Fibroblast of mammary gland (primary cell): ENCODE data around the gene CPED1.
"Not testable (repeated sequence)": the region's sequence is repeated elsewhere in the genome, so short reads cannot be mapped to it uniquely, and the experiment has no call there.

Experiments
- DNase-seq: peaks from one replicate; pipeline ENCODE4 v3.0.0-alpha.2; 2010; ENCODE audit warnings: low read depth
- H3K4me3 ChIP-seq: 2 replicates; pipeline ENCODE4 v1.5.1; 2011; ENCODE audit warnings: low read depth, mild to moderate bottlenecking, low read length, moderate library complexity; ENCODE audit not compliant: control insufficient read depth
- TF ChIP-seq, protein P1 (sequence below): conservative IDR thresholded peaks from 2 replicates; pipeline ENCODE4 v1.5.1; 2011; ENCODE audit warnings: low read depth, low read length, inconsistent platforms; ENCODE audit not compliant: control insufficient read depth, insufficient read depth

The CPED1 gene

DNA sequence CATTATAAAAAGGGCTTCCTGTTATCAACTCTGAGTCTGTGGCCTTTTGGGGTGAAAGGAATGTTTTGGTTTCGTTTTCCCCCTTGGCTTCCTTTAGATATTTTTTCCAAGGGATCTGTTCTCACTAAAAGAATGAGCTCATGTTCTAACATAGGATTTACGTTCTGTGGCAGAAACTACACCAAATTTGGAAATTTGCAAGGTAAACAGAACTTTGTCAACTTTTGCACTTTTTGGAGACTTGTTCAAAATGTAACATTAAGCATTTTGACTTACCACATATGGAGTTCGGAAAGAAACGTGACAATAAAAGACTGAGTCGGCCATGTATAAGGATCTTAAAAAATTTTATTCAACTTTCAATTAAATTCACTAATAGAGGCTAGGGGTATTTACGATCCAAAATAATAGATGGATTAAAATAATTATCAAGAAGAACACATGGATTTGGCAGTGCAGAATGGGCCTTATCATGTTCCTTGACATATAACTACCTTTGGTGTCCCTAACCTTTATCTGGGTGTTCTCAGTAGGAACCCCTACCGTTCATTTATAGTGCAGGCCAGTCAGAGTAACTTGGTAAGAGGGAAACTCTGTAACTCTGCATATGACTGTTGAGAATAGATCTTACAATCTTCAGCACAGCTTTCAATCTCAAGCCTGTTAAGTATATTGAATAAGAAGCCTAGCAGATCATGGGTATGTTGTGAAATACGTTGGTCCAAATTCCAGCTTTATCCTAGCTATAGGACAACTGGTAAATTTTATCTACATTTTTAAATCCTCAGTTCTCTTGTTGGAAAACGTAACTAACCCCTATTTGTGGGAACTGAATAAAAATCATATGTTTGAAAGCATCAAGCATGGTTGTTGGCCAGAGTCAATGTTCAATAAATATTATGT, 11.8 kb downstream of the CPED1 start:
- TF ChIP-seq, protein P1, sequence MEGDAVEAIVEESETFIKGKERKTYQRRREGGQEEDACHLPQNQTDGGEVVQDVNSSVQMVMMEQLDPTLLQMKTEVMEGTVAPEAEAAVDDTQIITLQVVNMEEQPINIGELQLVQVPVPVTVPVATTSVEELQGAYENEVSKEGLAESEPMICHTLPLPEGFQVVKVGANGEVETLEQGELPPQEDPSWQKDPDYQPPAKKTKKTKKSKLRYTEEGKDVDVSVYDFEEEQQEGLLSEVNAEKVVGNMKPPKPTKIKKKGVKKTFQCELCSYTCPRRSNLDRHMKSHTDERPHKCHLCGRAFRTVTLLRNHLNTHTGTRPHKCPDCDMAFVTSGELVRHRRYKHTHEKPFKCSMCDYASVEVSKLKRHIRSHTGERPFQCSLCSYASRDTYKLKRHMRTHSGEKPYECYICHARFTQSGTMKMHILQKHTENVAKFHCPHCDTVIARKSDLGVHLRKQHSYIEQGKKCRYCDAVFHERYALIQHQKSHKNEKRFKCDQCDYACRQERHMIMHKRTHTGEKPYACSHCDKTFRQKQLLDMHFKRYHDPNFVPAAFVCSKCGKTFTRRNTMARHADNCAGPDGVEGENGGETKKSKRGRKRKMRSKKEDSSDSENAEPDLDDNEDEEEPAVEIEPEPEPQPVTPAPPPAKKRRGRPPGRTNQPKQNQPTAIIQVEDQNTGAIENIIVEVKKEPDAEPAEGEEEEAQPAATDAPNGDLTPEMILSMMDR, result no peak
- H3K4me3 ChIP-seq, result peak overlapping the region; percentile 27
- DNase-seq, result peak; percentile 78

DNA sequence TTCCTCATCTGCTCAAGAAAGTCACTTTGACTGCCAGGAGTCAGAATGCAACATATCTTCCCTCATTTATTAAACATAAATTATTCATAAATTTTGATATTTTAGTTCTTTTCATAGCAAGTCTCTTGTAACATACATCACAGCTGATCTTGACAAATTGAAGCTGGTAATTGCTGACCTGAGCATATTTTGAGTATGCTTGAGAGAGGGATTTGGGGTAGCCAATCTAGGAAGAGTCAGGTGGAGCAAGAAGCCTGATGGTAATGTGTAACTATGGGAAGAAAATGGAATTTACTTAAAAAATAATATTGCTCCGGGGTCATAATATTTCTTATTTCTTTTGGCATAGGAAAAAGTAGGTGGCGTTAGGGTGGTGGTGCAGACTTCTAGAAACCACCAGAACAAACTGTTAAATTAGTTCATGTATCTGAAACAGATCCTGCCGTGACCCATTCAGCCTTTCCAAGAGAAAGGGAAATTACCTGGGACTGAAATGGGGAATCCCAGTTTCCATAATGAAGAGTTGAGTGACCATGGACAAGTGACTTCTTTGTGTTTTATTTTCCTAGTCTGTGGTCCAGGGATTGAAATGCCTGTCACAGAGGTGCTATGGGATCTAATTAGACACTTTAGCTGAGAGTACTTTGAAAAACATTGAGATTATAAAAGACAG, 12.9 kb downstream of the CPED1 start:
- TF ChIP-seq, protein P1, result no peak
- H3K4me3 ChIP-seq, result no peak overlapping the region
- DNase-seq, result no peak

DNA sequence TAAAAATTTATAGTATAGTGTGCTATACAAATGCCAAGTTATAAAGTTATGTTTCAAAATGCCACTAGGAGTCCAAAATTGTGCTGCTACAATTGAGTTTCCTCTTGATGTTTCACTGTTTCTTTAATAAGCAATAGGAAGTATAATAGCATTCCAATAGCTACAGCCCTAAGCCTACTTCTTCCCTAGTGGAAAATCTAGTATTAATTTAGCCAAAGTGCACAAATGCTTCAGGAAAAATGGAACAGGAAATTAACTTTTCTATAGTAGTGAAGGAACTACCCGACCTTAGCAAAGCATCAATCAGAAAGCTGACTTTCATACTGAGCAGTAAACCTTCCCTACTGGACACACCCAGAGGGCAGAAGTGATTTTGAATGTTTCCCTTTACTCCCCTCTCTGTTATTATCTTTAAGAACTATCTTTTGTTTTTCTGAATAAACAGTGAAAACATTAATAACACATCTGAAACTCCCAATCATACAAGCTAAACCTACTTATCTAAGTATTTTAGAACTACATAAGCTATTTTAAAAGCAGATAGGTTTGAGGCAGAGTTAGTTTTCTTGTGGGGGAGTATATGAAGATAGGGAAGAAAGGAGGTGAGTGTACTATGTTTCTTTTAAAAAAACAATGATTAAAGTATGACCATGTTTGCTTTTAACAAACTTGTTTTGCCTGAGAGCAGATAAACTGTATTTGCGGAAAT, 13.7 kb downstream of the CPED1 start:
- TF ChIP-seq, protein P1, result no peak
- H3K4me3 ChIP-seq, result no peak overlapping the region
- DNase-seq, result no peak

DNA sequence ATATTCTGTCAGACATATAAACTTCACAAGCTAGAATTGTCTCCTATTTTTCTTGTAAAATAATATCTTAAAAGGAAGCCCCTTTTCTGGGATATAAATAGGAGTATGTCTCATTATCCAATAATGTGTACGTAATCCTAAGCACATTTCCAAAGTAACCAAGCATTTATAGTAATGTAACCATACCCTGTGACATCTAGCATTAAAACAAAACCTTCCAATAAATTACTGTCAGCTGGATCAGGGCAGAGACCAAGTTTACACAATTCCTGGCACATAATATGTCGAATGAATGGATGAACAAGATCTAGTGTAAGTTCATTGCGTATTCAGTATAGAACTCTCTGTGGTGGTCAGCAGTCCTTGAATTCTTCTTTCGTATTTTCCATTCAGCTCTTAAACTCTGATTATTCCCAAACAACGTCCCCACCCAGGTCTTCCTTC, 14.3 kb downstream of the CPED1 start:
- DNase-seq, result no peak
- TF ChIP-seq, protein P1, result no peak
- no peak overlapping the region for H3K4me3 ChIP-seq

DNA sequence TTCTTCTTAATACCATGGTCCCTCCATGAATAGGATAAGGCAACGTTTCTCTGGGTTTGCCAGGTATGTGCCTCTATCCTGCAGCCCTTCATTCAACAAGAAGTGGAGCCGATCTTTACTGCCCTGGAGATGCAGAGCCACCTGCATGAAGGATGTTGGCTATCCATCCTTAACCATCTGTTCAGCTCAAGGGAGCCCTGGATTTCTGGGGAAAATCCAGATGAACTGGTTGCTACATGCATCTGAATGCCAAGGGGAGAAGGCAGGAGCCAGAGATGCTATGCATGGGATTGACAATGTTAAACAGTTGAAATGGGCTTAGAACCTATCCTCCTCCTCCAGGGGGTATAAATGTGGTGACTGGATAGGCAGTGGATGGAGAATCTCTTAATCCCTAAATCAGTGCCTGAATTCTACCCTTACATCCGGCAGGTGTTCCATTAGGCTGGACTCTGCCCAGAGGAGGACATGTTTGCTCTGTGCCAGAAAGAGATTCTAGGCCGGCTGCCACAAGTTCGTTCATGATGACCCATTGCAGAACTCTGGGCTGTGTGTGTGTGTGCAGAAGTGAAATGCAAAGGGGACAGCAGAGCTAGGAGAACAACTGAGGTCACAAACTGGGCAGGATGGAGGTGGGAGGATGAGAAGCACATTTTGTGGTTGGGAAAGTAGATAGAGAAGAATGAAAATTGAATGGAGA, 15.6 kb downstream of the CPED1 start:
- DNase-seq, result peak; percentile 46
- no peak overlapping the region for H3K4me3 ChIP-seq
- TF ChIP-seq, protein P1, result no peak

DNA sequence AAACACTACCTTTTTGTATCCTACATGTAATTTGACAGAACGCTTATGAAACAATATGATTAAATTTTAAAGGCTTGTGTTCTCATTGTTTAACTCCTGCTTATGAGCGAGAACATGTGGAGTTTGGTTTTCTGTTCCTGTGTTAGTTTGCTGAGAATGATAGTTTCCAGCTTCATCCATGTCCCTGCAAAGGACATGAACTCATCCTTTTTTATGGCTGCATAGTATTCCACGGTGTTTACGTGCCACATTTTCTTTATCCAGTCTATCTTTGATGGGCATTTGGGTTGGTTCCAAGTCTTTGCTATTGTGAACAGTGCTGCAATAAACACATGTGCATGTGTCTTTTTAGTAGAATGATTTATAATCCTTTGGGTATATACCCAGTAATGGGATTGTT, 16.5 kb downstream of the CPED1 start:
- not testable (repeated sequence) for H3K4me3 ChIP-seq, DNase-seq
